IMR-90 (cell line): ENCODE results near the gene TOGARAM2. TPM values are rescaled to one million over a fixed set of nuclear protein-coding genes. Genes with fewer than 3 reads are reported as not detected.

ENCODE experiments used
- ATAC-seq: fragments of 200-7000 bp; cut with Tn5 transposase; 2 replicates; pipeline ENCODE4 v1.9.1; 2020; ENCODE audit warnings: low read depth, mild to moderate bottlenecking, moderate library complexity
- BruUV-seq: library from RNA; stranded (reverse); fragments of 400-500 nt; replicated peaks from 2 replicates; lab custom pipeline; 2021; lab: Mats Ljungman, UMichigan
- CTCF ChIA-PET: fragments of 300-600 bp; formaldehyde crosslinking; extraction: SDS; loops from one replicate; lab custom pipeline; 2021; ENCODE audit warnings: antibody characterized with exemption; lab: Yijun Ruan, JAX
- POLR2A ChIA-PET: fragments of 300-600 bp; sonication (Branson Sonifier 250); formaldehyde crosslinking; loops from one replicate; lab custom pipeline; 2022; ENCODE audit warnings: antibody characterized with exemption; ENCODE audit not compliant: unreplicated experiment; lab: Charles Lee
- DNase-seq: peaks from one replicate; pipeline ENCODE4 v3.0.0; 2013
- H2AFZ ChIP-seq: replicated peaks from 2 replicates; pipeline ENCODE3; 2013; ENCODE audit warnings: low read length, mild to moderate bottlenecking; ENCODE audit not compliant: poor library complexity
- H2AK5ac ChIP-seq: 2 replicates; pipeline ENCODE4 v1.6.1; 2013; ENCODE audit warnings: low read depth, low read length, inconsistent platforms
- H2AK9ac ChIP-seq: replicated peaks from 2 replicates; pipeline ENCODE3; 2013; ENCODE audit warnings: mild to moderate bottlenecking, low read depth, low read length, moderate library complexity; ENCODE audit not compliant: poor library complexity
- H2BK120ac ChIP-seq: 2 replicates; pipeline ENCODE4 v1.6.1; 2013; ENCODE audit warnings: low read depth, low read length, inconsistent platforms
- H2BK15ac ChIP-seq: 3 replicates; pipeline ENCODE4 v1.6.1; 2013; ENCODE audit warnings: low read depth, low read length, inconsistent platforms
- H2BK20ac ChIP-seq: 2 replicates; pipeline ENCODE4 v1.6.1; 2013; ENCODE audit warnings: low read depth, mild to moderate bottlenecking, inconsistent platforms, low read length, moderate library complexity
- H2BK5ac ChIP-seq: 2 replicates; pipeline ENCODE4 v1.6.1; 2013; ENCODE audit warnings: mild to moderate bottlenecking, low read depth, low read length, inconsistent platforms; ENCODE audit not compliant: poor library complexity, severe bottlenecking
- H3K14ac ChIP-seq: replicated peaks from 2 replicates; pipeline ENCODE4 v1.6.1; 2013; ENCODE audit warnings: low read depth, low read length, inconsistent platforms
- H3K18ac ChIP-seq: 2 replicates; pipeline ENCODE4 v1.6.1; 2013; ENCODE audit warnings: low read depth, low read length, control low read depth
- H3K23ac ChIP-seq: 2 replicates; pipeline ENCODE4 v1.6.1; 2013; ENCODE audit warnings: low read depth, low read length, inconsistent platforms
- H3K27ac ChIP-seq: 2 replicates; pipeline ENCODE4 v1.5.1; 2013; ENCODE audit warnings: mild to moderate bottlenecking, control low read depth, low read length; ENCODE audit not compliant: insufficient read depth
- H3K27me3 ChIP-seq: 2 replicates; pipeline ENCODE4 v1.6.1; 2013; ENCODE audit warnings: low read length; ENCODE audit not compliant: control insufficient read depth, insufficient read depth
- H3K36me3 ChIP-seq: 2 replicates; pipeline ENCODE4 v1.6.1; 2013; ENCODE audit warnings: low read length, mixed read lengths; ENCODE audit not compliant: control insufficient read depth, insufficient read depth
- H3K4ac ChIP-seq: 2 replicates; pipeline ENCODE4 v1.6.1; 2013; ENCODE audit warnings: low read depth, low read length, inconsistent platforms
- H3K4me1 ChIP-seq: 2 replicates; pipeline ENCODE4 v1.6.1; 2013; ENCODE audit warnings: low read length, mixed read lengths; ENCODE audit not compliant: control insufficient read depth, insufficient read depth
- H3K4me2 ChIP-seq: 2 replicates; pipeline ENCODE4 v1.6.1; 2013; ENCODE audit warnings: low read depth, mild to moderate bottlenecking, control low read depth, low read length, moderate library complexity
- H3K4me3 ChIP-seq: 2 replicates; pipeline ENCODE4 v1.5.1; 2013; ENCODE audit warnings: low read depth, mild to moderate bottlenecking, control low read depth, low read length, moderate library complexity; ENCODE audit not compliant: insufficient read depth
- H3K56ac ChIP-seq: 2 replicates; pipeline ENCODE4 v1.6.1; 2013; ENCODE audit warnings: low read length, inconsistent platforms; ENCODE audit not compliant: insufficient read depth; ENCODE audit errors: extremely low read depth
- H3K79me1 ChIP-seq, 2 experiments: 2 replicates each; pipeline ENCODE4 v1.6.1; 2013; ENCODE audit warnings: low read length in 2 of 2, inconsistent platforms in 1 of 2, low read depth in 1 of 2
- H3K9ac ChIP-seq: 2 replicates; pipeline ENCODE4 v1.6.1; 2013; ENCODE audit warnings: low read depth, low read length, control low read depth
- H3K9me1 ChIP-seq: 2 replicates; pipeline ENCODE4 v1.6.1; 2013; ENCODE audit warnings: low read length, inconsistent platforms; ENCODE audit not compliant: insufficient read depth
- H3K9me3 ChIP-seq: 2 replicates; pipeline ENCODE4 v1.6.1; 2013; ENCODE audit warnings: low read length; ENCODE audit not compliant: control insufficient read depth, insufficient read depth
- H4K20me1 ChIP-seq: 2 replicates; pipeline ENCODE4 v1.6.1; 2013; ENCODE audit warnings: low read length, inconsistent platforms; ENCODE audit not compliant: insufficient read depth
- H4K5ac ChIP-seq: 2 replicates; pipeline ENCODE4 v1.6.1; 2013; ENCODE audit warnings: mild to moderate bottlenecking, low read depth, low read length, control low read depth
- H4K8ac ChIP-seq, 2 experiments: 2 replicates each; pipeline ENCODE4 v1.6.1; 2013; ENCODE audit warnings: low read depth in 2 of 2, low read length in 2 of 2, control low read depth in 1 of 2, inconsistent platforms in 1 of 2
- H4K91ac ChIP-seq: 2 replicates; pipeline ENCODE4 v1.6.1; 2013; ENCODE audit warnings: low read depth, low read length, inconsistent platforms; ENCODE audit not compliant: insufficient read depth
- BHLHE40 ChIP-seq: fragments of 150-350 bp; IDR thresholded peaks from 2 replicates; pipeline ENCODE4 v1.6.1; 2016; ENCODE audit warnings: mild to moderate bottlenecking, low read depth, low read length
- CEBPB ChIP-seq: IDR thresholded peaks from 2 replicates; pipeline ENCODE4 v1.6.1; 2012; ENCODE audit warnings: low read depth, low read length, improper control_type of control experiment
- FOS ChIP-seq: fragments of 150-350 bp; IDR thresholded peaks from 2 replicates; pipeline ENCODE4 v1.6.1; 2016; ENCODE audit warnings: low read depth, low read length
- MAZ ChIP-seq: IDR thresholded peaks from 2 replicates; pipeline ENCODE4 v1.6.1; 2012; ENCODE audit warnings: low read depth, mild to moderate bottlenecking, low read length, improper control_type of control experiment, moderate library complexity, borderline replicate concordance
- MXI1 ChIP-seq: IDR thresholded peaks from 2 replicates; pipeline ENCODE4 v1.6.1; 2012; ENCODE audit warnings: low read depth, mild to moderate bottlenecking, low read length, moderate library complexity, borderline replicate concordance
- NFE2L2 ChIP-seq: fragments of 150-350 bp; IDR thresholded peaks from 2 replicates; pipeline ENCODE4 v1.6.1; 2016; ENCODE audit warnings: low read depth, mild to moderate bottlenecking, low read length
- POLR2A ChIP-seq: IDR thresholded peaks from 2 replicates; pipeline ENCODE4 v1.6.1; 2012; ENCODE audit warnings: mild to moderate bottlenecking, low read depth, low read length
- RAD21 ChIP-seq: IDR thresholded peaks from 2 replicates; pipeline ENCODE4 v1.6.1; 2012; ENCODE audit warnings: low read length, improper control_type of control experiment
- RCOR1 ChIP-seq: IDR thresholded peaks from 2 replicates; pipeline ENCODE4 v1.6.1; 2012; ENCODE audit warnings: mild to moderate bottlenecking, low read length, improper control_type of control experiment; ENCODE audit not compliant: insufficient replicate concordance
- RFX5 ChIP-seq: IDR thresholded peaks from 2 replicates; pipeline ENCODE4 v1.8.0; 2012; ENCODE audit warnings: low read depth, mild to moderate bottlenecking, low read length, moderate library complexity
- SMC3 ChIP-seq: fragments of 150-350 bp; IDR thresholded peaks from 2 replicates; pipeline ENCODE4 v1.6.1; 2016; ENCODE audit warnings: low read depth, mild to moderate bottlenecking, antibody characterized with exemption, low read length, moderate library complexity
- WGBS, 2 experiments: methylation state at CpG; one replicate each; pipeline versions ENCODE4 v1.1.5 to v1.1.7; 2013; ENCODE audit warnings: missing lambda C conversion rate in 2 of 2; ENCODE audit not compliant: insufficient read length in 1 of 2; ENCODE audit errors: extremely low coverage in 2 of 2; 5-methylcytosine and 5-hydroxymethylcytosine counted together
- dilution Hi-C: fragments of 300-500 bp; cut with HindIII; formaldehyde crosslinking; loops from one replicate; pipeline ENCODE4 v1.14.3; 2018; ENCODE audit warnings: low sequenced_read_pairs; ENCODE audit not compliant: unreplicated experiment
- in situ Hi-C: fragments of 300-500 bp; cut with MboI; formaldehyde crosslinking; loops from 3 replicates; pipeline ENCODE4 v1.14.3; 2019; ENCODE audit warnings: low sequenced_read_pairs, inconsistent platforms, mixed read lengths
- intact Hi-C: fragments of 100-400 bp; cut with micrococcal nuclease; formaldehyde crosslinking; loops from 2 replicates; pipeline ENCODE4 v1.10.0; 2022
- polyA plus RNA-seq, 3 experiments: library from polyadenylated mRNA; depleted of rRNA; stranded (reverse); fragments of >200 nt; gene quantifications; 2 replicates each; pipeline ENCODE4 v1.2.3, GENCODE V29; 2012; ENCODE audit warnings: low replicate concordance in 1 of 3
- total RNA-seq: library from RNA; depleted of rRNA; stranded (reverse); fragments of >200 nt; gene quantifications from 2 replicates; pipeline ENCODE4 v1.2.3, GENCODE V29; 2012
- TF ChIP-seq, protein P1 (sequence below): conservative IDR thresholded peaks from 2 replicates; pipeline ENCODE4 v1.5.1; 2012; ENCODE audit warnings: mild to moderate bottlenecking, low read depth, low read length, improper control_type of control experiment
- TF ChIP-seq, protein P2 (sequence below): fragments of 150-350 bp; IDR thresholded peaks from 2 replicates; pipeline ENCODE4 v1.6.1; 2017; ENCODE audit warnings: mild to moderate bottlenecking, antibody characterized with exemption, low read length, low read depth
- TF ChIP-seq, protein P3 (sequence below): fragments of 150-350 bp; IDR thresholded peaks from 2 replicates; pipeline ENCODE4 v1.6.1; 2016; ENCODE audit warnings: low read depth, mild to moderate bottlenecking, low read length, moderate library complexity, borderline replicate concordance

TOGARAM2 gene
- total and polyA plus RNA-seq, 2 of the 4 experiments (the other 2 are of a cell fraction) = under 0.01 to 0.38 TPM

DNA sequence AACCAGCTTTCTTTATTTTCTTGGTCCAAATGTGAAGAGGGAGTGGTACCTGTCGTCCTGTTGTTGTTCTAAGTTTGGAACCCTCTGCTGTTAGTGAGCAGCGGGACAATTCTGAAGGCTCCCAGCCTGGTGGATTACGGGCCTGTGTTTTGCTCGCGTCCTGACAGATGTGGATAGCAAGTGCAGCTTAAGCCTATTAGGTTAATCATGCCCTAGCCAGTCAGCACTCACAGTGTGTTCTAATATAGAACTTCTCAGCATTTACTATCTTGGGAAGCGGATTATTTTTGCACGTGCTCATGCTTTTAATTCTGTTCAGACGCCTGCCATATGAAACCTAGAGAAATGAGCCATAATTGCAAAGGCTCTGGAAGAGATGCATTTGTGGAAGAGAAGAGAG lies 93.3 kb downstream of the TOGARAM2 start, which contains the start of gene PCARE:
Gene PCARE (minus strand): TSS at position 113 of the 400 bp plus-strand sequence. CDS start 262 bp downstream, outside the sequence.
- H2BK120ac ChIP-seq = no peak within 1 kb of the TSS
- DNase-seq (no peak), ATAC-seq (no peak)
- H3K18ac ChIP-seq = no peak within 1 kb of the TSS
- no peak within 1 kb of the TSS for H3K56ac ChIP-seq
- intact Hi-C loops = no loop called here
- H4K8ac ChIP-seq = no peak within 1 kb of the TSS
- H3K27ac ChIP-seq = no peak within 1 kb of the TSS
- H2BK20ac ChIP-seq = no peak within 1 kb of the TSS
- no peaks in the 10 kb centered on the region for H3K79me1 ChIP-seq
- no peak within 1 kb of the TSS for H2AFZ ChIP-seq
- H2BK5ac ChIP-seq = no peak within 1 kb of the TSS
- no peaks in the 10 kb centered on the region for H3K36me3 ChIP-seq
- dilution Hi-C loops = no loop called here
- TF ChIP-seq NFE2L2 (no peak), POLR2A (no peak), RFX5 (no peak), RCOR1 (no peak), BHLHE40 (no peak), MXI1 (no peak), FOS (no peak), MAZ (no peak), SMC3 (no peak), CEBPB (no peak), RAD21 (no peak)
- TF ChIP-seq, protein P1, sequence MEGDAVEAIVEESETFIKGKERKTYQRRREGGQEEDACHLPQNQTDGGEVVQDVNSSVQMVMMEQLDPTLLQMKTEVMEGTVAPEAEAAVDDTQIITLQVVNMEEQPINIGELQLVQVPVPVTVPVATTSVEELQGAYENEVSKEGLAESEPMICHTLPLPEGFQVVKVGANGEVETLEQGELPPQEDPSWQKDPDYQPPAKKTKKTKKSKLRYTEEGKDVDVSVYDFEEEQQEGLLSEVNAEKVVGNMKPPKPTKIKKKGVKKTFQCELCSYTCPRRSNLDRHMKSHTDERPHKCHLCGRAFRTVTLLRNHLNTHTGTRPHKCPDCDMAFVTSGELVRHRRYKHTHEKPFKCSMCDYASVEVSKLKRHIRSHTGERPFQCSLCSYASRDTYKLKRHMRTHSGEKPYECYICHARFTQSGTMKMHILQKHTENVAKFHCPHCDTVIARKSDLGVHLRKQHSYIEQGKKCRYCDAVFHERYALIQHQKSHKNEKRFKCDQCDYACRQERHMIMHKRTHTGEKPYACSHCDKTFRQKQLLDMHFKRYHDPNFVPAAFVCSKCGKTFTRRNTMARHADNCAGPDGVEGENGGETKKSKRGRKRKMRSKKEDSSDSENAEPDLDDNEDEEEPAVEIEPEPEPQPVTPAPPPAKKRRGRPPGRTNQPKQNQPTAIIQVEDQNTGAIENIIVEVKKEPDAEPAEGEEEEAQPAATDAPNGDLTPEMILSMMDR = no peak
- TF ChIP-seq, protein P2, sequence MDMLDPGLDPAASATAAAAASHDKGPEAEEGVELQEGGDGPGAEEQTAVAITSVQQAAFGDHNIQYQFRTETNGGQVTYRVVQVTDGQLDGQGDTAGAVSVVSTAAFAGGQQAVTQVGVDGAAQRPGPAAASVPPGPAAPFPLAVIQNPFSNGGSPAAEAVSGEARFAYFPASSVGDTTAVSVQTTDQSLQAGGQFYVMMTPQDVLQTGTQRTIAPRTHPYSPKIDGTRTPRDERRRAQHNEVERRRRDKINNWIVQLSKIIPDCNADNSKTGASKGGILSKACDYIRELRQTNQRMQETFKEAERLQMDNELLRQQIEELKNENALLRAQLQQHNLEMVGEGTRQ = no peak
- TF ChIP-seq, protein P3, sequence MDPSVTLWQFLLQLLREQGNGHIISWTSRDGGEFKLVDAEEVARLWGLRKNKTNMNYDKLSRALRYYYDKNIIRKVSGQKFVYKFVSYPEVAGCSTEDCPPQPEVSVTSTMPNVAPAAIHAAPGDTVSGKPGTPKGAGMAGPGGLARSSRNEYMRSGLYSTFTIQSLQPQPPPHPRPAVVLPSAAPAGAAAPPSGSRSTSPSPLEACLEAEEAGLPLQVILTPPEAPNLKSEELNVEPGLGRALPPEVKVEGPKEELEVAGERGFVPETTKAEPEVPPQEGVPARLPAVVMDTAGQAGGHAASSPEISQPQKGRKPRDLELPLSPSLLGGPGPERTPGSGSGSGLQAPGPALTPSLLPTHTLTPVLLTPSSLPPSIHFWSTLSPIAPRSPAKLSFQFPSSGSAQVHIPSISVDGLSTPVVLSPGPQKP = no peak
- CTCF ChIA-PET = no interaction called here
- H3K4me1 ChIP-seq = no peaks in the 10 kb centered on the region
- H2AK9ac ChIP-seq = no peak within 1 kb of the TSS
- no peaks in the 10 kb centered on the region for H4K20me1 ChIP-seq
- H4K5ac ChIP-seq = no peak within 1 kb of the TSS
- H3K14ac ChIP-seq = no peak within 1 kb of the TSS
- no TSS peak for BruUV-seq
- no peak within 1 kb of the TSS for H2BK15ac ChIP-seq
- H3K9ac ChIP-seq = no peak within 1 kb of the TSS
- no peak within 1 kb of the TSS; the same call in 1 of the 2 replicates for H4K91ac ChIP-seq
- no peak within 1 kb of the TSS for H2AK5ac ChIP-seq
- no peak within 1 kb of the TSS for H3K4me2 ChIP-seq
- peaks cover 6% of the 10 kb centered on the region for H3K27me3 ChIP-seq
- no peak within 1 kb of the TSS for H3K23ac ChIP-seq
- no peak within 1 kb of the TSS for H3K4ac ChIP-seq
- POLR2A ChIA-PET = no interaction called here
- peaks cover 3% of the 10 kb centered on the region; the same call in 1 of the 2 replicates for H3K9me3 ChIP-seq
- in situ Hi-C loops = no loop called here
- no peaks in the 10 kb centered on the region for H3K9me1 ChIP-seq
- no peak within 1 kb of the TSS for H3K4me3 ChIP-seq
- WGBS, 2 experiments = 80% methylated on average over 2 of the region's 8 CpGs; no CpG with 5 or more reads in 1 of the 2 experiments
